ENCODE data around the gene RHBDD2. TPM values are rescaled to one million over a fixed set of nuclear protein-coding genes. Genes with fewer than 3 reads are reported as not detected.

RHBDD2 gene
- total and polyA plus RNA-seq, 2 donors (not counting 1 experiment from before 2014, with no cell fraction given) = 16.7 to 24.5 TPM

GRCh38 chr7:75884476-75884875 lies 5.6 kb downstream of the RHBDD2 start:
- no peak overlapping the region for H3K27ac ChIP-seq (ENCODE audit: insufficient read depth, low read length)
- no peak overlapping the region for H3K9ac ChIP-seq (ENCODE audit: insufficient read depth, low read length)
- TF ChIP-seq CTCF (conservative IDR thresholded peaks at IDR 0.05 in 1 of 2, IDR thresholded peaks at IDR 0.05 in 1 of 2; ENCODE audit: low read depth in 1 of 2, low read length in 2 of 2) = no peak
- no peak for TF ChIP-seq EZH2 (IDR thresholded peaks at IDR 0.05; ENCODE audit: low read length, missing control alignments)
- no peaks in the 10 kb centered on the region for H3K27me3 ChIP-seq (ENCODE audit: control insufficient read depth, insufficient read depth, low read length)
- H3K9me3 ChIP-seq (ENCODE audit: control insufficient read depth, insufficient read depth, low read depth, low read length) = no peaks in the 10 kb centered on the region
- peaks cover 4% of the 10 kb centered on the region for H3K4me1 ChIP-seq (ENCODE audit: control insufficient read depth, extremely low read depth, insufficient read depth, low read length)
- H3K4me2 ChIP-seq (ENCODE audit: extremely low read depth, insufficient read depth, low read length) = no peak overlapping the region
- H3K36me3 ChIP-seq (ENCODE audit: control insufficient read depth, insufficient read depth, low read length) = peaks cover 17% of the 10 kb centered on the region
- no peak overlapping the region for H3K4me3 ChIP-seq (replicated peaks in 1 of 4; ENCODE audit: control extremely low read depth in 1 of 4, insufficient read depth in 1 of 4, low read depth in 3 of 4, low read length in 4 of 4)
- peaks cover 5% of the 10 kb centered on the region for H3K79me2 ChIP-seq (ENCODE audit: control insufficient read depth, insufficient read depth, low read length)
- no peak overlapping the region for H2AFZ ChIP-seq (ENCODE audit: low read length)
- no peak for DNase-seq (ENCODE audit: low read depth in 2 of 2)
- H4K20me1 ChIP-seq (ENCODE audit: control insufficient read depth, extremely low read depth, insufficient read depth, low read length) = no peaks in the 10 kb centered on the region

- no peak overlapping the region for H2AFZ ChIP-seq (ENCODE audit: low read length)
- H4K20me1 ChIP-seq (ENCODE audit: control insufficient read depth, extremely low read depth, insufficient read depth, low read length) = no peaks in the 10 kb centered on the region
- no peak overlapping the region for H3K4me2 ChIP-seq (ENCODE audit: extremely low read depth, insufficient read depth, low read length)
- no peak overlapping the region for H3K4me3 ChIP-seq (replicated peaks in 1 of 4; ENCODE audit: control extremely low read depth in 1 of 4, insufficient read depth in 1 of 4, low read depth in 3 of 4, low read length in 4 of 4)
- no peak overlapping the region for H3K9ac ChIP-seq (ENCODE audit: insufficient read depth, low read length)
- no peak for TF ChIP-seq EZH2 (IDR thresholded peaks at IDR 0.05; ENCODE audit: low read length, missing control alignments)
- no peaks in the 10 kb centered on the region for H3K27me3 ChIP-seq (ENCODE audit: control insufficient read depth, insufficient read depth, low read length)
- peaks cover 4% of the 10 kb centered on the region for H3K79me2 ChIP-seq (ENCODE audit: control insufficient read depth, insufficient read depth, low read length)
- no peaks in the 10 kb centered on the region for H3K9me3 ChIP-seq (ENCODE audit: control insufficient read depth, insufficient read depth, low read depth, low read length)
- H3K4me1 ChIP-seq (ENCODE audit: control insufficient read depth, extremely low read depth, insufficient read depth, low read length) = peaks cover 7% of the 10 kb centered on the region
- no peak for DNase-seq (ENCODE audit: low read depth in 2 of 2)
- H3K36me3 ChIP-seq (ENCODE audit: control insufficient read depth, insufficient read depth, low read length) = peaks cover 17% of the 10 kb centered on the region
- no peak overlapping the region for H3K27ac ChIP-seq (ENCODE audit: insufficient read depth, low read length)
Observed at GRCh38 chr7:75885036-75885435, 6.2 kb downstream of the RHBDD2 start.

GRCh38 chr7:75887669-75888369 lies 9.0 kb downstream of the RHBDD2 start:
- Histone ChIP-seq H4K20me1 (ENCODE audit: control insufficient read depth, extremely low read depth, insufficient read depth, low read length) (no peaks in the 10 kb centered on the region), H3K4me2 (ENCODE audit: extremely low read depth, insufficient read depth, low read length) (no peak overlapping the region), H3K27me3 (ENCODE audit: control insufficient read depth, insufficient read depth, low read length) (no peaks in the 10 kb centered on the region), H2AFZ (ENCODE audit: low read length) (no peak overlapping the region), H3K9ac (ENCODE audit: insufficient read depth, low read length) (no peak overlapping the region), H3K4me1 (ENCODE audit: control insufficient read depth, extremely low read depth, insufficient read depth, low read length) (peaks cover 4% of the 10 kb centered on the region), H3K4me3 (replicated peaks in 1 of 4; ENCODE audit: control extremely low read depth in 1 of 4, insufficient read depth in 1 of 4, low read depth in 3 of 4, low read length in 4 of 4) (no peak overlapping the region), H3K36me3 (ENCODE audit: control insufficient read depth, insufficient read depth, low read length) (peaks cover 11% of the 10 kb centered on the region), H3K27ac (ENCODE audit: insufficient read depth, low read length) (no peak overlapping the region), H3K79me2 (ENCODE audit: control insufficient read depth, insufficient read depth, low read length) (no peaks in the 10 kb centered on the region), H3K9me3 (ENCODE audit: control insufficient read depth, insufficient read depth, low read depth, low read length) (no peaks in the 10 kb centered on the region)
- TF ChIP-seq CTCF (conservative IDR thresholded peaks at IDR 0.05 in 1 of 2, IDR thresholded peaks at IDR 0.05 in 1 of 2; ENCODE audit: low read depth in 1 of 2, low read length in 2 of 2) (no peak), EZH2 (IDR thresholded peaks at IDR 0.05; ENCODE audit: low read length, missing control alignments) (no peak)
- no peak for DNase-seq (ENCODE audit: low read depth in 2 of 2)

Measured in fibroblast of lung (primary cell).